Activated naive CD4-positive, alpha-beta T cell treated with anti-CD3 and anti-CD28 coated beads, Interleukin-2, amount 50 U/mL, for 72 hours (primary cell): ENCODE data around the gene COG6. TPM values are rescaled to one million over a fixed set of nuclear protein-coding genes. Genes with fewer than 3 reads are reported as not detected.

Source experiments
- ATAC-seq, 2 donors: fragments of 150-1000 bp; cut with Tn5 transposase; 2 replicates each; pipeline ENCODE4 v1.10.0; 2021; ENCODE audit warnings: mild to moderate bottlenecking in 2 of 2, moderate library complexity in 2 of 2
- DNase-seq, 2 donors: peaks; one replicate each; pipeline ENCODE4 v3.0.0; 2021 to 2022; ENCODE audit warnings: low spot score in 2 of 2
- H3K27ac Mint-ChIP-seq, 2 donors: one replicate each; pipeline ENCODE4 v1.8.0; 2022; ENCODE audit warnings: mild to moderate bottlenecking in 2 of 2, mixed read lengths in 2 of 2
- H3K36me3 Mint-ChIP-seq, 2 donors: one replicate each; pipeline ENCODE4 v1.8.0; 2022; ENCODE audit warnings: mixed read lengths in 2 of 2
- H3K9me3 Mint-ChIP-seq, 2 donors: one replicate each; pipeline ENCODE4 v1.8.0; 2022; ENCODE audit warnings: mixed read lengths in 2 of 2
- total RNA-seq, 2 donors: library from RNA; stranded (reverse); gene quantifications; one replicate each; pipeline ENCODE4 v1.2.3, GENCODE V29; 2022

Gene COG6
- total RNA-seq, 2 donors from 2014 or later = 42.0 to 47.0 TPM

DNA sequence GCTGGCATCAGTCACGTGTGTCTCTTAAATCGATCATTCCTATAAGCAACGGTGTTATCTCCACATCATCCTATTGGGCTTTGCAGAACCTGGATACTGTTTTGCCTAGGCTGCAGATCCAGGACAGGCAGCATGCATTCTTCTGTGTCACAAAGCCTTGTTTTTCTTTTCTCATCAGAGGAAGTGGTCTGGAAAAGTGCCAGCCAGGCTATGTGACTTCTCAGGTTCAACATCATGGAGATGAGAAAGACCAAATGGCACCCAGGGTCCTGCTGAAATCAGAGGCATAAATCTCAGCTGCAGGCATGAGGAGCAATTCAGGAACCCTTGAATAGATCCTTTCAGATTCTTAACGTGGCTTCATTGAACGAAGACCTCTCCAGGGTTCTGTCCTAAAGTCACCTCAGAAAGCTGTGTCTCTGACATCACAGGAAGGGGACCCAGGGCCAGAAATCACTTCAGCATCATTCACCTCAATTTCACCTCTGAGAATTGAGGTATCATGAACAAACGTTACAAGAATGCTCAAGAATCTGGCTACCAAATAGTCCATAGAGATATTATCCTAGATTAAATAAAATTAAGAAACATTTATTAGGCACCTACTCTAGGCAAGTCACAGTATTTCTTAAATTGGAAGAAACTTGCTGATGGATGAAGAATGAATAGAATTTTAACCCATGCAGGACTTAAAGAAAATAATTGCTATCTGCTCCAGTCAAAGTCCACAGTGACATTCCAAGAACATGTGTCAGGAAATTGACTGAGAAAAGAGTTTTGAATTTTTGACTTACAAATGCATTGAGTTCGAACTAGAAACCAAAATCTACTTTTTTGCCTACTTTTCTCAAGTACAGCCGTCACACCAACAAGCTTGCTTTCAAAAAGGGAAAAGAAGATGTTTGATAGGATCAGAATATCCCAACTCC, 124.1 kb downstream of the COG6 start:
- peaks cover 0 to 16% of the 10 kb centered on the region in 2 donors for H3K36me3 Mint-ChIP-seq
- H3K9me3 Mint-ChIP-seq = peaks cover 0 to 11% of the 10 kb centered on the region in 2 donors
- ATAC-seq = no peak
- peak in 1 of 2 donors; percentile 42 for DNase-seq
- H3K27ac Mint-ChIP-seq = peak overlapping the region in 1 of 2 donors; percentile 68

DNA sequence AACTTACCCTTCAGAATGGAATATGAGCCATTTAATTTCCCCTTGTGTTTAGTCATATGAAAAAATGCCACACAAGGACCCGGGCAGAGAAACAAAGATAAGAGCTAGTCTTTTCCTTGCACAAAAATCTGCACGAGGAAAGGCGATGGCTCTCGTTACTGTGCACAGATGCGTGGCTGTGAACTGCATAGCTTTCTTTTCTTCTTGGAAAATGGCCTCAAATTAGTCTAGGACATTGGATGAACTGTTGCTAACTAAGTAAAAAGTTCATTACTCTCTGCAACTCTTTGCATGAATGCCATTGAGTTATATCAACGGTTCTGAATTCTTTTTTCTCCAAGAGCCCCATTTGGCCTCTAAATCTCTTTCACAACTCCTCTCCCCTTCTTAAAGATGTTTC, 125.2 kb downstream of the COG6 start:
- peaks cover 0 to 16% of the 10 kb centered on the region in 2 donors for H3K36me3 Mint-ChIP-seq
- no peak overlapping the region for H3K27ac Mint-ChIP-seq
- no peak for DNase-seq
- ATAC-seq = no peak
- H3K9me3 Mint-ChIP-seq = peaks cover 0 to 11% of the 10 kb centered on the region in 2 donors

DNA sequence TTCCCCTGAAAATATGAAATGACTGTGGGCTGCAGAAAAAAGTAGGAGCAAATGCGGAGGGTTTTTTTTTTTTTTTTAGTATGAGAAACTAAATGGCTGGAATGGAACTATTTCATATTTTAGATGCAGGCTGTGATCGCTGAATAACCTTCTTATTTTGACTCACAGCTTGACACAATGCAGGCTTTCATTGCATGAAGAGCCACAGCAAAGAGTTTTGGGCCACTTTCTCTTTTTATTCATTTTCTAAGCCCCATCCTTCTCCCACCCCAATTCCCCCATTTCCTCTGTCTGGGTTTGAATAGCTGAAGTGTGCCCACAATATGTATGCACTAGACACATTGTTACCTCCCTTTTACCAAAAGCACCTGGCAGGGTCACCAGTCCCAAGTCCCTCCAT, 125.9 kb downstream of the COG6 start:
- peaks cover 0 to 11% of the 10 kb centered on the region in 2 donors for H3K9me3 Mint-ChIP-seq
- no peak for DNase-seq
- no peak overlapping the region for H3K27ac Mint-ChIP-seq
- peaks cover 0 to 16% of the 10 kb centered on the region in 2 donors for H3K36me3 Mint-ChIP-seq
- no peak for ATAC-seq

DNA sequence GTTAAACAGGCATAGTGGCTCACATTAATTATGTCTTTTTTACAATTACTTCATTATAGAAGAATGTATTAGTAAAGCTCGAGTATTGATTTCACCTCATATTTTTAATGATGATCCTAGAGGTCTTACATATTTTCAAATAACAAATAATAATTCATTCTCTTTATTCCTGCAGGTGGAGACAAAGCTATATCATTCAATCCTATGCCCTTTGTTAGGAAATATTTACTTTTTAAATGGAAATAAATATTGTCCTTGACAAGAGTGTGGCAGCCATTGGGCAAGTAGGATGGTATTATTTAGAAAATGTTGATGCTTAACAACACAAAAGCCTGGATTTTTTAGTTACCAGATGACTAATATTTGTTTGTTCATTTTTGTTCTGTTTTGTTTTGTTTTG, 127.6 kb downstream of the COG6 start:
- H3K27ac Mint-ChIP-seq = no peak overlapping the region
- peaks cover 0 to 8% of the 10 kb centered on the region in 2 donors for H3K36me3 Mint-ChIP-seq
- no peak for ATAC-seq
- DNase-seq = no peak
- H3K9me3 Mint-ChIP-seq = peaks cover 0 to 3% of the 10 kb centered on the region in 2 donors

DNA sequence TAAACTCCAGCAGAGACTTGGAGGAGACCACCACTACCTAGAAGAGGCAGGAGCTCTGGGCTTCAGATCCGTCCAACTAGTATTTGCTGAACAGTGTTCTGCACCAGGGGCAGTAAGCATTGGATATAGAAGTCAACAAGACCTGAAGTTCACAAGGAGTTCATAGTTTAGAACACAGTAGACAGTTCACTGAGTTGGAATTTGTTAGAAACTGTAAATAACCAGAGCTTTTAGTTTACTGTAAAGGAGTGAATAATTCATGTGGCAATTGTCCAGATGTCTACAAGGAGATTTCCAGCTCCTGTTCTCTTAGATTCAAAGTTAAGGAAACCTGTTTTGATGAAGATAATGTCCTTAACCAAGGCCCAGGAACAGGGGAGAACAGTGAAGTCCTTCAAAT, 128.9 kb downstream of the COG6 start:
- Mint-ChIP-seq H3K36me3 (peaks cover 3 to 14% of the 10 kb centered on the region in 2 donors), H3K27ac (no peak overlapping the region), H3K9me3 (peaks cover 5 to 12% of the 10 kb centered on the region in 2 donors)
- no peak for ATAC-seq
- DNase-seq = no peak

DNA sequence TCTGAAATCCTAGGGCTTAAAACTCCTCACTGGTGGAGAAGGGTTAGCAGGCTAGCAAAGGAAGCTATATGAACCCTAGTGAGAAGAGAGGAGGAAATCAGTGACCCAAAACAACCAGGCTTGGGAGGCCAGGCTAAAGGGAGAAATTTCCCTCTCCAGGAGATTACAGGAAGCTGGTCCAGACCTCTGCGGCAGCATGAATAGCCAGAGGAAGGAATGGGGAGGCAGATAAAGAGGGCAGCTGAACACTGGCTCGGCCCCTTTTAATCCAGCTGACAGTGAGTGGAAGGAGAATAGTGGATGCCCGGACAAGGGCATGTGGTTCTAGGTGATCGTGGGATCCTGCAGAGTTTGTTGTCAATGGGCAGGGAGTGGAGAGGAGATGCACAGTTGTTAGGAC, 130.6 kb downstream of the COG6 start:
- peaks cover 7 to 17% of the 10 kb centered on the region in 2 donors for H3K36me3 Mint-ChIP-seq

DNA sequence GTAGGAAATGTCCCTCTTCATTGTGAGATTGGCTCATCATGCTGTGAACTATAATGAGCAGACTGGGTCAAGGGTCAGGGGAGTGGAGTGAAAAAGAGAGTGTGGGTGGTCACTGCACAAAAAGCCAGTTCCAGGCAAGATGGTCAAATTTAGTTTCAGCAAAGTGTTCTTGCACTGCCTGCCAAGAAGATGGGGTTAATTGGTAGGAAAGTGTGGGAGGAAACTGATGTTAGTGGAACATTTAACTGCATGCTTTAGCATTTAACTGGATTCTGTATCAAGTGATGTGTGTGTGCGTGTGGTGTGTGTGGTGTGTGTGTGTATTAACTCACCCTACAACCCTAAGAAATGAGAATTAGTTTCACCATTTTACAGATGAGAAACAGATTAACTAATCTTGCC, 131.6 kb downstream of the COG6 start:
- DNase-seq (no peak), ATAC-seq (peak; percentile 26 to 41)
- Mint-ChIP-seq H3K27ac (no peak overlapping the region), H3K9me3 (peaks cover 8 to 15% of the 10 kb centered on the region in 2 donors), H3K36me3 (peaks cover 7 to 17% of the 10 kb centered on the region in 2 donors)

More for the DNA sequence above, 130.6 kb downstream of the COG6 start:
- peaks cover 8 to 15% of the 10 kb centered on the region in 2 donors for H3K9me3 Mint-ChIP-seq
- no peak overlapping the region for H3K27ac Mint-ChIP-seq
- DNase-seq = no peak
- no peak for ATAC-seq

DNA sequence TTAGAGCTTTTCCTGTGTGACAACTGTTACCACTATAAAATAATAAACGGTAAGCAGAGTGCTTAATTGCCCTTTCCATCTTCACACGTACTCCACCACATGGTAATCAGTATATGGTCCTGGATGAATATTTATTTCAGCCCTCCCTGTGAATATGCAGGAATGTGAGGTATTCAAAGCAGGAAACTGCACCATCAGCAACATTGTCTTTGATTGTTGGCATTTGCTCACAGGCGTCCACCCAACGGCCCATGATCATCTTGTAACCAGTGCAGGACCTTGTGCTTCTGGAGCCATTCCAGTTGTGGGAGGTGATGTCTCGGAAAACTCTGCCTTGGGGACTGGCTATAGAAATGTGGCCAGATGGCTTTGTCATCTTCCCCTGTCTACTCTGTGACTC, 132.6 kb downstream of the COG6 start:
- peaks cover 7 to 17% of the 10 kb centered on the region in 2 donors for H3K36me3 Mint-ChIP-seq
- ATAC-seq (no peak), DNase-seq (no peak)
- no peak overlapping the region for H3K27ac Mint-ChIP-seq
- peaks cover 8 to 15% of the 10 kb centered on the region in 2 donors for H3K9me3 Mint-ChIP-seq

DNA sequence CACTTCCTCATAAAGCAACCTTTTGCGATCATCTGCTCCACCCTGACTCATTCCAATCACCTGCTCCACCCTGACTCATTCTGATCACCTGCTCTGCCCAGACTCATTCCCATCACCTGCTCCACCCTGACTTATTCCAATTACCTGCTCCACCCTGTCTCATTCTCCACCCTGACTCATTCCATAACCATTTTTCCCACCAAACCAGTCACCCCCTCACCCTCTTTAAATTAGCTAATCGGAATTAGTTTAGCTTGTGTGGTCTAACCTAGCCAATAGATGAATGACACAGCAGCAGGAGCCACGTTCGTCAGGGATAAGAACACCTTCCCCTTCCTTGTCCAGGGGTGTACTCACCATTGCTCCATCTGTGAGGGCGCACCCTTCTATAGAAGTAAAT, 134.0 kb downstream of the COG6 start:
- ATAC-seq (no peak), DNase-seq (no peak)
- Mint-ChIP-seq H3K9me3 (peaks cover 8 to 15% of the 10 kb centered on the region in 2 donors), H3K36me3 (peaks cover 7 to 17% of the 10 kb centered on the region in 2 donors), H3K27ac (peak overlapping the region in 1 of 2 donors; percentile 7)

Other genes with a start within 250 kb of the COG6 start
- gene LHFPL6, start 52.5 kb upstream of the COG6 start, total RNA-seq = 1 to 10 TPM in 1 of 2 donors, under 1 TPM in 1; 0.52 to 2.8 TPM